ENCODE data around the gene AGPAT4. TPM values are rescaled to one million over a fixed set of nuclear protein-coding genes. Genes with fewer than 3 reads are reported as not detected.

AGPAT4 gene
- total RNA-seq, 1 donor from 2014 or later, result 23.7 TPM

GRCh38 chr6:161232467-161232866, 41.4 kb downstream of the AGPAT4 start:
- Mint-ChIP-seq H3K27me3 (ENCODE audit: low read depth) (no peaks in the 10 kb centered on the region), H3K36me3 (no peaks in the 10 kb centered on the region), H3K27ac (no peak overlapping the region), H3K4me3 (no peak overlapping the region), H3K4me1 (peaks cover 47% of the 10 kb centered on the region), H3K9me3 (no peaks in the 10 kb centered on the region)
- TF ChIP-seq CTCF (IDR thresholded peaks at IDR 0.05; ENCODE audit: unreplicated experiment), result no peak
- DNase-seq (ENCODE audit: low spot score in 2 of 2, unreplicated experiment in 2 of 2), result no peak

- H3K4me3 Mint-ChIP-seq, result no peak overlapping the region
These were observed 41.9 kb downstream of the AGPAT4 start for GRCh38 chr6:161232010-161232409.

GRCh38 chr6:161230339-161230738, 43.5 kb downstream of the AGPAT4 start:
- Mint-ChIP-seq H3K36me3 (no peaks in the 10 kb centered on the region), H3K9me3 (no peaks in the 10 kb centered on the region), H3K27me3 (ENCODE audit: low read depth) (no peaks in the 10 kb centered on the region), H3K4me3 (no peak overlapping the region), H3K4me1 (peaks cover 56% of the 10 kb centered on the region), H3K27ac (no peak overlapping the region)
- TF ChIP-seq CTCF (IDR thresholded peaks at IDR 0.05; ENCODE audit: unreplicated experiment), result no peak
- no peak for DNase-seq (ENCODE audit: low spot score in 2 of 2, unreplicated experiment in 2 of 2)

More at GRCh38 chr6:161232010-161232409, 41.9 kb downstream of the AGPAT4 start:
- no peaks in the 10 kb centered on the region for H3K9me3 Mint-ChIP-seq
- DNase-seq (ENCODE audit: low spot score in 2 of 2, unreplicated experiment in 2 of 2), result no peak
- H3K4me1 Mint-ChIP-seq, result peaks cover 51% of the 10 kb centered on the region
- no peaks in the 10 kb centered on the region for H3K27me3 Mint-ChIP-seq (ENCODE audit: low read depth)
- no peaks in the 10 kb centered on the region for H3K36me3 Mint-ChIP-seq
- TF ChIP-seq CTCF (IDR thresholded peaks at IDR 0.05; ENCODE audit: unreplicated experiment), result no peak
- H3K27ac Mint-ChIP-seq, result no peak overlapping the region

- Mint-ChIP-seq H3K4me1 (peaks cover 47% of the 10 kb centered on the region), H3K27me3 (ENCODE audit: low read depth) (no peaks in the 10 kb centered on the region), H3K27ac (peak overlapping the region; percentile 85), H3K9me3 (peaks cover 7% of the 10 kb centered on the region), H3K4me3 (peak overlapping the region; percentile 26), H3K36me3 (peaks cover 5% of the 10 kb centered on the region)
- TF ChIP-seq CTCF (IDR thresholded peaks at IDR 0.05; ENCODE audit: unreplicated experiment), result no peak
- no peak for DNase-seq (ENCODE audit: low spot score in 2 of 2, unreplicated experiment in 2 of 2)
These were observed 44.8 kb downstream of the AGPAT4 start for GRCh38 chr6:161228921-161229591.

GRCh38 chr6:161228096-161228495, 45.8 kb downstream of the AGPAT4 start:
- Mint-ChIP-seq H3K36me3 (peaks cover 5% of the 10 kb centered on the region), H3K27ac (no peak overlapping the region), H3K4me3 (no peak overlapping the region)

More at GRCh38 chr6:161228096-161228495, 45.8 kb downstream of the AGPAT4 start:
- H3K27me3 Mint-ChIP-seq (ENCODE audit: low read depth), result no peaks in the 10 kb centered on the region
- no peak for DNase-seq (ENCODE audit: low spot score in 2 of 2, unreplicated experiment in 2 of 2)
- no peak for TF ChIP-seq CTCF (IDR thresholded peaks at IDR 0.05; ENCODE audit: unreplicated experiment)
- peaks cover 41% of the 10 kb centered on the region for H3K4me1 Mint-ChIP-seq
- peaks cover 7% of the 10 kb centered on the region for H3K9me3 Mint-ChIP-seq
